Endothelial cell of umbilical vein (primary cell): ENCODE measurements around the gene DIAPH2.

Source experiments
- CTCF ChIP-seq, 2 donors: IDR thresholded peaks; 1 replicate in 1 of 2; 2 replicates in 1 of 2; pipeline ENCODE4 v1.5.1; 2011; ENCODE audit warnings: low read length in 2 of 2, mild to moderate bottlenecking in 2 of 2, moderate library complexity in 2 of 2, control low read depth in 1 of 2, inconsistent platforms in 1 of 2, low read depth in 1 of 2; ENCODE audit not compliant: insufficient read depth in 1 of 2; ENCODE audit errors: extremely low read depth in 1 of 2
- POLR2AphosphoS5 ChIP-seq: IDR thresholded peaks from 2 replicates; pipeline ENCODE4 v1.6.1; 2012; ENCODE audit warnings: low read depth, mild to moderate bottlenecking, control low read depth, low read length, moderate library complexity; ENCODE audit not compliant: insufficient read depth

- TF ChIP-seq CTCF (IDR thresholded peaks at IDR 0.05; ENCODE audit: extremely low read depth in 1 of 2, insufficient read depth in 1 of 2, low read depth in 1 of 2, low read length in 2 of 2) (no peak), POLR2AphosphoS5 (no peak)
Observed at GRCh38 chrX:97050392-97050791, 365.8 kb downstream of the DIAPH2 start.
